Epidermal melanocyte (primary cell): Measurements from ENCODE around the gene SPTBN1.
A peak's percentile ranks its signal among the peaks of the same experiment; 100 is the strongest.

Experiments used
- DNase-seq: peaks from one replicate; pipeline ENCODE4 v3.0.0; 2011; ENCODE audit warnings: low spot score; ENCODE audit not compliant: insufficient read length

Gene SPTBN1

GRCh38 chr2:54551123-54551756, 95.1 kb downstream of the SPTBN1 start:
- no peak for DNase-seq

GRCh38 chr2:54553075-54553474, 96.9 kb downstream of the SPTBN1 start:
- DNase-seq, result no peak

DNA sequence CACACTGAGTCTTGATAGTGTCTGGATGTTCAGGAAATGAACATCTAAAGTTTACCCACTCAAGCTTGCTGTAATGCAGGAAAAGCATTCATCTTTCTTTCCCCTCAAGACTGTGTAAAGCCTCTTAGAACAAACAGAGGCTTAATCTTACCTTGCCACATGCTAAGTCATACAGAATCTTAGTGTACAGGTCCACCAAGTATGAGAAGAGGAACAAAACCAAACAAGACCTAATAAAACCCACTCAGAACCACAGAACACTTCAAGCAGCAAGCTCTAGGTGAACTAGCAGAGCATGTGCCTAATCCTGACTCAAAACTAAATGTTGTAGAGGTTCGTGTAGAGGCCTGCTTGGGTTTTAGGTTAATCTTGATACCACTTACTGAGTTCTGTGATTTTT, 97.6 kb downstream of the SPTBN1 start:
- DNase-seq, result no peak

DNA sequence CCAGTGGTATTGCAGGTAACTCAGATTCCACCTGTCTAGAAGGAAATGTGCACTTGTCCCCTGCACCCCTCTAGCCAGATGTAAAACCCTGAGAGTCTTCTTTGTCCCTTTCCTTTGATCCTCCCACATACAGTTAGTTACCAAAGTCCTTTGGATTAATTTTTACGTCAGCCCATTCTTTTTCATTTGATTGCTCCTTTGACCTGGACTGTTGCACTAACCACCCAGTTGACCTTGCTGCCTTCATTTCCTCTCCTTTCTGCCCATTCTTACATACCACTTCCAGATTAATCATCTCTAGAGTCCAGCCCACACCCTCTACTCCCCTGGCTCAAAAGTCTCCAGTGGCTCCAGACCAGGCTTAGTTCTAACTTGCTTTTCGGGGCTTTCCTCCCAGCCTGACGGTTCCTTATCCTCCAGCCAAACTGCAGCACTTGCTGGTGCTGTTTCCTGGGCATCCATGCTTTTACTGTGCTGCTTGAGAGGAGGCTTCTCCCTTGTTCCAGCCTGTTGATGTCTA, 99.3 kb downstream of the SPTBN1 start:
- DNase-seq, result no peak

- DNase-seq, result no peak
Measured at GRCh38 chr2:54556621-54557121, 100.5 kb downstream of the SPTBN1 start.

GRCh38 chr2:54557211-54557600, 101.1 kb downstream of the SPTBN1 start:
- DNase-seq, result no peak

DNA sequence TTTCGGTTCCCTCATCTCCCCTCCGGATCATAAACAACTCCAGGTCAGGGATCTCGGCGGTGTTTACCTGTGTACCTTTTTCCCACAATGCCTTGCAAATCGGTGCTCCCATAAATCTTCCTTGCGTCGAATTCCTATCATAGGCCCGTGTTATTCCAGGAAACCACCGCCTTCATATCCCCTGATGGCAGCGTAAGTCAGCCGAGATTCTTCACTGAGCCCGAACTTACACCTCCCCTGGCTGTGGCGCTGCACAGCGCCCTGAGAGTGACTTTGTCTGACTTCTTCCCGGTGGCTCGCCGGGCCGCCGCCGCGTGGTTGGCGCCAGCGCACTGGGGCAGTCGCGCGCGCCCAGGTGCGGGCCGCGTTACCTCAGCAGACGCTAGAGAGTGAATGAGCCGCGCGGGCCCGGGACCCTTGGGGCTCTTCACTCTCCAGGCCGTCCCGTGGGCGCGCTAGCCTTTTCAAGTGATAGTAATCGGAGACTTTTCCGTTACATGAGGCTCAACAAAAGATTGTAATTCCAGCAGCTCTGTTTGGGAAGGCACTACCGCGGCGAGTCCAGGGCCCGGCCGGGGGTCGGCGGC, 101.6 kb downstream of the SPTBN1 start:
- no peak for DNase-seq

- DNase-seq, result no peak
Measured at GRCh38 chr2:54558188-54559005, 102.3 kb downstream of the SPTBN1 start.

DNA sequence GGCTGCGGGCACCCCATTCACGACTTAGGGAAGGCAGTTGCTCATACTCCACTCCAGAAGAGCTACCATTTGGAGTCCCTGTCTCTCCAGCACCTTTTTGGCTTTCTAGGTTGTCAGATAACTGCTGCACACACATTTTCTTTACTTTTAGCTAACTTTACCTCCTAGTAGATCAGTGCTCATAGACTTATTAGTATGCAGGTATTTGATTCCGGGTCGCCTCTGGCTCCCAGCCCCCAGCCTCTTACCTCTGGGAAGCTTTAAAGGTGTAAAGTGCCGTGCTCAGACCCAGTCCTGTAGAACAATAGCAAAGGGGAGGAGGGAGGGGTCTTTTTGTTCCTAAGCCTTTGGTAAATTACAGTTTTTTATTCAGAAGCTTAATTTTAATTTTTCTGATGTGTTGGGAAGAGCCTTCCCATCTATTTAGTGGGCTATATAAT, 102.9 kb downstream of the SPTBN1 start:
- DNase-seq, result no peak

GRCh38 chr2:54559593-54560145, 103.5 kb downstream of the SPTBN1 start:
- DNase-seq, result peak; percentile 65

DNA sequence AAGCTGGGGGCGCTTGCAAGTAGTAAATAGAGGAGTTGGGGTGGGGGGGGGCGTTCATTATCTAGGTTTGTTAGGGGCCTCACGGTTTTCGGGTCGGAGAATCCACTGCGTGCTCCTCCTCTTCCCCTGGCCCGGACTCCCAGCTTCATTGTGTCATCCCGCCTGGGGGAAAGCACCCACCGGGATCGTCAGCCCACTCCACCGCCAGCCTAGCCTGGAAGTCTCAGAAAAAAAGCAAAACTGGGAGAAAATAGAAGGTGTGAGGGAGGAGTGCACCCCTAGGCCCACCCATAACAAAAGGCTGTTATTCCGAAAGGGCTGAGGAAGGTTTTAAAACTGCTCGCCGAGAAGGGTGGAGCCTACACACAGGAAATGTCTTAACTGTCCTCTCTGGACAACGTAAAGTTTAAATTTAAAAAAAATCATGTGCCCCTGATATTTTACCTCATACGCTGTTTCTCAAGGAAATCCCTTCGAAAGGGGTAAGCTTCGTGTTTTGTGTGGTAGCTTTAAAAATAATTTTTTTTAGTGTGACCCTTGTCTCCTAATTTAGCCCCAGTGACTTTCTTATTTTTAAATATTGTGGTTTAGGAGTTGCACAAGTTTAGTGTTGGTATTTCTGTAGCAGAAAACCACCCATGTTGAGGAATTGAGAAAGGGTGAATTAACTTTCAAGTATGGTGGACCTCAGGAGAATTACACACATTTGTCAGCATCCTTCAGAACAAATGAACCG, 104.2 kb downstream of the SPTBN1 start:
- peak; percentile 56 for DNase-seq

- no peak for DNase-seq
Measured at GRCh38 chr2:54561010-54561409, 104.9 kb downstream of the SPTBN1 start.

GRCh38 chr2:54564439-54564838, 108.3 kb downstream of the SPTBN1 start:
- no peak for DNase-seq

DNA sequence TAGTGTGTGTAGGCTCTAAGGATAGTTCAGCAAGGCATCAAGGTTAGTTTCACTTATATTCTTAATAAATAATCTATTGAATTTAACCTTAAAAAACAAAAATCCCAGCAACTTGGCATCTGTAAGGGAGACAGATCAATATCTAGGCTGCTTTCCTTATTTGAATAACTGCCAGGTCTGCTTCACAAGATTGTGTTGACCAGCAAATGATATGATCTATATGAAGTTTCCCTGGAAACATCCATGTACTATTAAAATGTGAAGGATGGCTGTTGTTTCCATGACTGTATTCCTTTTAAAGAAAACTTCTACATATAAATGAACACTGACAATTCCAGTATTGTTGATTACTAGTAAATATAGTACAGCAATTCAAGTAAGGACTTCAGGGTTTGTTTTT, 109.4 kb downstream of the SPTBN1 start:
- no peak for DNase-seq

DNA sequence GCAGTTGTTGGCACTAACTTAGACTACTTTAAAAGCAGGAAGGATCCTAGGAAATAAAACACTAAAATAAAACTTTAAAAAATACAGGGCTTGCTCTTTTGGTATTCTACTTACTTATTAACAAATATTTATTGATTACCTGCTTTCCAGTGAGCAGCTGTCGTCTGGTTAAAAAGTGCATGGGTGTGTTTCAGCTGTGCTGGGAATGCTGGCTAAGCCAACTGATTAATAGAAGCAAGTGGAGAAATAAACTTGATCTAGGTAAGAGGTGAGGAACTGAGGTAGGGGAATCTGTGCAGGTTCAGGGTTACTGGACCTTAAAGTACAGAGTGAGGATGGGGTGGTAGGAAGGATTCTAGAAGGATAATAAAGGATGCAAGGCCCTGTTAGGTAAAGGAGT, 110.8 kb downstream of the SPTBN1 start:
- no peak for DNase-seq

GRCh38 chr2:54568876-54569321, 112.8 kb downstream of the SPTBN1 start:
- DNase-seq, result no peak

GRCh38 chr2:54569745-54570301, 113.7 kb downstream of the SPTBN1 start:
- no peak for DNase-seq

DNA sequence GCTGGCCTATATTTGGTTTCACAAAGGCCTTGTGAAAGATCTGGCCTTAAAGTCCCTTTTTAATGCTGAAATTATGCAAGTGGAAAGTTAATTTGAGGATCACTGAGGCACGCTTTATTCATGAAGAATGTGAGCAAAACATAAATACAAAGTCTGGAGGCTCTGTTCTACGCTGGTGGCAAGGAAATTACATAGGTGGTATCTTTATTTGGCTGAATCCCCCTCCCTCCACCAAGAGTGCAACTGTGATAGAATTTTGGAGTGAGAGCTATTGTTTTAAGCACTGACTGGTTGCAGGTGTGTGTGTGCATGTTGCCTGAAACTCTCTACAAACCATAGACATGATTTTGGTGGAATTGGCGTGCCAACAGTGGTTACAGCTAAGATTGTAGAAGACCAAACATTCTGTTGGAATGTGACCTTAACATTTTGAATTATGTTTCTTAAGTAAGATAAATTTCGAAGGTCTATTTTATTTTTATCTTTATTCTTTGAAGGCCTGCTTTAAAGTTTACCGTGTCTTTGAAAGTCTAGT, 114.3 kb downstream of the SPTBN1 start:
- DNase-seq, result no peak

- peak; percentile 48 for DNase-seq
Measured at GRCh38 chr2:54570925-54571694, 115.0 kb downstream of the SPTBN1 start.

DNA sequence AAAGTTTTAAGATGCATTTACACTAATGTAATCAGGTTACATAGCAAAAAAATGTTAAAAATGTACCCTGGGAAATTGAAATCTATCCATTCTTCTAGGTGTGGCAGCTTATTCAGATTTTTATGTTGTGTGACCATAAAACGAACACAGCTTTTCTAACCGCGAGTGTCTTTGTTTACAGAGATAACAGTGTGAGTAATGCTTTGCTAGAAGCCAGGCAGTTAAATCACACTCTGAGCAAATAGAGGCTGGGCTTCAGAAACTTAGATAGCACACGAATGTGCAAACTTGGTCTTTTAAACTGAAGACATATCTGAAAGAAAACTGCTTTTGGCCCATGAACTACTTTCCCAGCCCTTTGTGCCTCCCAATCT, 116.1 kb downstream of the SPTBN1 start:
- DNase-seq, result no peak
